Esophagus muscularis mucosa (tissue), 4 donors: Measurements from ENCODE around the gene IL4R.

Source experiments
- CTCF ChIP-seq, 3 experiments: fragments of 200-600 bp in 2 of 3; fragments of 450-650 bp in 1 of 3; sonication (generic) in 2 of 3; IDR thresholded peaks; one replicate each; pipeline ENCODE4 v1.5.1; 2017 to 2019; ENCODE audit warnings: antibody characterized with exemption in 3 of 3, mild to moderate bottlenecking in 2 of 3, moderate library complexity in 1 of 3
- EP300 ChIP-seq: sonication (generic); formaldehyde crosslinking; IDR thresholded peaks from one replicate; pipeline ENCODE4 v1.6.1; 2017; ENCODE audit warnings: antibody characterized with exemption
- POLR2A ChIP-seq: fragments of 450-650 bp; IDR thresholded peaks from one replicate; pipeline ENCODE4 v1.6.1; 2017; ENCODE audit warnings: antibody characterized with exemption, moderate library complexity, mild to moderate bottlenecking, low read depth
- POLR2AphosphoS5 ChIP-seq, 2 donors: sonication (generic); formaldehyde crosslinking; IDR thresholded peaks; one replicate each; pipeline ENCODE4 v1.6.1; 2017; ENCODE audit warnings: antibody characterized with exemption in 2 of 2

- TF ChIP-seq POLR2AphosphoS5 (IDR thresholded peaks at IDR 0.05) (no peak), CTCF (IDR thresholded peaks at IDR 0.05) (no peak), POLR2A (no peak), EP300 (no peak)
Observed at GRCh38 chr16:27301236-27301861, 12.4 kb upstream of the IL4R start.
